K562 (cell line): Measurements from ENCODE around the gene TBXAS1. TPM values are rescaled to one million over a fixed set of nuclear protein-coding genes. Genes with fewer than 3 reads are reported as not detected.

ENCODE experiments used
- ATAC-seq: fragments of 200-7000 bp; cut with Tn5 transposase; 3 replicates; pipeline ENCODE4 v1.9.1; 2020; ENCODE audit warnings: moderate library complexity
- BruUV-seq: library from RNA; stranded (reverse); fragments of 400-500 nt; replicated peaks from 2 replicates; lab custom pipeline; 2021; lab: Mats Ljungman, UMichigan
- CTCF ChIA-PET: fragments of 300-600 bp; formaldehyde crosslinking; extraction: SDS; loops from one replicate; lab custom pipeline; 2021; ENCODE audit warnings: low intra/inter-chr PET ratio; lab: Yijun Ruan, JAX
- POLR2A ChIA-PET: fragments of 300-600, 350-650 bp; sonication (Branson Sonifier 250); formaldehyde crosslinking; extraction: SDS; loops from one replicate; lab custom pipeline; 2021; ENCODE audit warnings: antibody characterized with exemption, inconsistent platforms; lab: Yijun Ruan, JAX
- DNase-seq, 4 experiments: peaks; one replicate each; pipeline versions ENCODE4 v3.0.0 to v3.0.0-alpha.2; 2011 to 2018; ENCODE audit warnings: low spot score in 3 of 4, mixed read lengths in 3 of 4; ENCODE audit errors: extremely low read depth in 1 of 4
- FAIRE-seq: peaks from 2 replicates; lab custom pipeline; 2011; peaks lifted over from hg19 to GRCh38; lab: Jason Lieb, UNC
- H2AFZ ChIP-seq: 2 replicates; pipeline ENCODE4 v1.6.0; 2011; ENCODE audit warnings: low read depth, low read length, control low read depth, inconsistent platforms
- H3K27ac ChIP-seq: fragments of 200-600 bp; 3 replicates; pipeline ENCODE4 v1.8.0; 2011; ENCODE audit warnings: low read depth, mild to moderate bottlenecking, control low read depth, inconsistent platforms, low read length, moderate library complexity, mixed read lengths; ENCODE audit errors: extremely low read depth
- H3K27me3 ChIP-seq, 2 experiments: fragments of 300-600 bp in 1 of 2; 2 replicates in 1 of 2; 3 replicates in 1 of 2; pipeline versions ENCODE4 v1.6.0 to v1.8.0; 2011; ENCODE audit warnings: inconsistent platforms in 2 of 2, low read length in 2 of 2, mild to moderate bottlenecking in 1 of 2, mixed read lengths in 1 of 2, moderate library complexity in 1 of 2; ENCODE audit not compliant: control insufficient read depth in 2 of 2, insufficient read depth in 2 of 2
- H3K36me3 ChIP-seq: fragments of 300-600 bp; 3 replicates; pipeline ENCODE4 v1.8.0; 2011; ENCODE audit warnings: mild to moderate bottlenecking, low read length, inconsistent platforms; ENCODE audit not compliant: control insufficient read depth, insufficient read depth
- H3K4me1 ChIP-seq, 2 experiments: fragments of 200-600 bp in 1 of 2; replicated peaks in 1 of 2; 2 replicates in 1 of 2; 3 replicates in 1 of 2; pipeline versions ENCODE4 v1.5.1 to v1.8.0; 2011; ENCODE audit warnings: inconsistent platforms in 2 of 2, low read length in 2 of 2, mild to moderate bottlenecking in 1 of 2, mixed read lengths in 1 of 2, moderate library complexity in 1 of 2; ENCODE audit not compliant: control insufficient read depth in 2 of 2, insufficient read depth in 2 of 2
- H3K4me2 ChIP-seq: 2 replicates; pipeline ENCODE4 v1.6.1; 2011; ENCODE audit warnings: low read length, control low read depth, inconsistent platforms, mixed read lengths; ENCODE audit not compliant: insufficient read depth
- H3K4me3 ChIP-seq: fragments of 200-600 bp; sonication (generic), shearing (Covaris generic); 2 replicates; pipeline ENCODE4 v1.5.1; 2016; ENCODE audit warnings: control low read depth, inconsistent platforms
- H3K79me2 ChIP-seq: fragments of 200-600 bp; 3 replicates; pipeline ENCODE4 v1.8.0; 2011; ENCODE audit warnings: low read length, inconsistent platforms; ENCODE audit not compliant: control insufficient read depth, insufficient read depth
- H3K9ac ChIP-seq, 2 experiments: 2 replicates each; pipeline versions ENCODE4 v1.6.0 to v1.6.1; 2011; ENCODE audit warnings: low read depth in 2 of 2, low read length in 2 of 2, control low read depth in 1 of 2, inconsistent platforms in 1 of 2, mild to moderate bottlenecking in 1 of 2, mixed read lengths in 1 of 2; ENCODE audit not compliant: insufficient read depth in 1 of 2
- H3K9me1 ChIP-seq: one replicate; pipeline ENCODE4 v1.6.0; 2011; ENCODE audit warnings: inconsistent platforms, mild to moderate bottlenecking, low read length, moderate library complexity; ENCODE audit not compliant: control insufficient read depth, insufficient read depth
- H3K9me3 ChIP-seq: replicated peaks from 2 replicates; pipeline ENCODE4 v1.5.1; 2011; ENCODE audit warnings: low read depth, low read length, inconsistent platforms; ENCODE audit not compliant: control insufficient read depth, insufficient read depth
- H4K20me1 ChIP-seq: replicated peaks from 2 replicates; pipeline ENCODE4 v1.6.1; 2011; ENCODE audit warnings: low read length, inconsistent platforms, mixed read lengths; ENCODE audit not compliant: control insufficient read depth, insufficient read depth
- ATF4 ChIP-seq: fragments of 450-650 bp; formaldehyde crosslinking; IDR thresholded peaks from 2 replicates; pipeline ENCODE4 v1.4.0; 2022; ENCODE audit warnings: mild to moderate bottlenecking, moderate library complexity
- FOXO4 ChIP-seq: fragments of 450-650 bp; formaldehyde crosslinking; IDR thresholded peaks from 2 replicates; pipeline ENCODE4 v1.4.0; 2020; ENCODE audit warnings: mild to moderate bottlenecking, moderate library complexity
- JUN ChIP-seq, 2 experiments: sonication (generic) in 1 of 2; formaldehyde crosslinking in 1 of 2; IDR thresholded peaks; 2 replicates each; pipeline versions ENCODE4 v1.6.1 to v1.8.0; 2012 to 2022; ENCODE audit warnings: borderline replicate concordance in 2 of 2, mild to moderate bottlenecking in 2 of 2, improper control_type of control experiment in 1 of 2, low read depth in 1 of 2, low read length in 1 of 2, missing genetic modification reagents in 1 of 2
- RREB1 ChIP-seq: fragments of 250-450 bp; sonication (Bioruptor Pico); IDR thresholded peaks from 2 replicates; pipeline ENCODE4 v1.4.0; 2020
- WGBS: fragments of 100-300 bp; shearing (Covaris generic); methylation state at CpG from one replicate; pipeline ENCODE4 v1.1.6; 2016; ENCODE audit warnings: low coverage, mixed read lengths; ENCODE audit not compliant: insufficient coverage; ENCODE audit errors: missing lambda C conversion rate; 5-methylcytosine and 5-hydroxymethylcytosine counted together
- in situ Hi-C: fragments of 300-500 bp; cut with MboI; formaldehyde crosslinking; loops from 4 replicates; pipeline ENCODE4 v1.15.0; 2018; ENCODE audit warnings: inconsistent platforms, mixed read lengths
- intact Hi-C: fragments of 100-400 bp; cut with micrococcal nuclease; formaldehyde crosslinking; loops from 2 replicates; pipeline ENCODE4 v1.14.2; 2022
- polyA plus RNA-seq, 8 experiments: library from polyadenylated mRNA; depleted of rRNA in 4 of 8; stranded (reverse) in 5 of 8; unstranded in 3 of 8; fragments of >200 nt; fragmentation: Nextera tagmentation in 2 of 8; fragmentation: Illumina TruSeq in 1 of 8; extraction: Ambion mirVana in 2 of 8; extraction: Trizol in 1 of 8; gene quantifications; 2 replicates each; pipeline versions ENCODE4 v1.2.1 to v1.2.3, GENCODE V29; 2011 to 2014; ENCODE audit warnings: inconsistent platforms in 1 of 8, missing spikeins in 1 of 8
- total RNA-seq, 7 experiments: library from RNA; depleted of rRNA in 6 of 7; stranded (reverse); fragments of >200 nt in 6 of 7; fragmentation: Illumina TruSeq in 2 of 7; extraction: Trizol in 2 of 7; gene quantifications; 2 replicates each; pipeline versions ENCODE4 v1.2.1 to v1.2.3, GENCODE V29; 2011 to 2021; ENCODE audit warnings: low replicate concordance in 1 of 7

The TBXAS1 gene
- total and polyA plus RNA-seq, 9 of the 15 experiments (the other 6 are each of a cell fraction or from before 2014, with no cell fraction given): 1.1 to 8.3 (median 1.9) TPM

DNA sequence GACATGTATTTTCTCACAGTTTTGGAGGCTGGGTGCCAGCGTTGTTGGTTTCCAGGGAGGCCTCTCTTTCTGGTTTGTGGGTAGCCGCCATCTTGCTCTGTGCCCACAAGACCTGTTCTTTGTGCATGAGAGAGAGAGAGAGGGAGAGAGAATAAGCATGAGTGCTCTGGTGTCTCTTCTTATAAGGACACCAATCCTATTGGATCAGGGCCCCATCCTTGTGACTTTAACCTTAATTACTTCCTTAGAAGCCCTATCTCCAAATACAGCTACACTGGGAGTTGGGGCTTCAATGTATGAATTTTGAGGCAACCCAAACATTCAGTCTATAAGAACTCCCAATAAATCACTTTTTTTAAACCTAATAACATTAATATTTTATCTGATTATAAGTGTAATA lies 119.1 kb downstream of the TBXAS1 start:
- in situ Hi-C loops (no loop called here), intact Hi-C loops (no loop called here)
- BruUV-seq: no TSS peak
- DNase-seq (no peak), FAIRE-seq (no peak), ATAC-seq (no peak)
- no peaks in the 10 kb centered on the region for H3K79me2 ChIP-seq
- 0 out of 2 replicates have a peak, but pooled peaks cover 3% of the 10 kb centered on the region for H3K9me3 ChIP-seq
- H3K27ac ChIP-seq: no peak overlapping the region
- no peak overlapping the region for H3K9ac ChIP-seq
- TF ChIP-seq FOXO4 (CRISPR knock-in tag): no peak
- TF ChIP-seq ATF4 (CRISPR knock-in tag): no peak
- no peak for TF ChIP-seq RREB1 (CRISPR knock-in tag)
- TF ChIP-seq JUN (IDR thresholded peaks at IDR 0.05; ENCODE audit: borderline replicate concordance, low read depth, low read length): no peak
- no peak for TF ChIP-seq JUN (CRISPR knock-in tag; IDR thresholded peaks at IDR 0.05; ENCODE audit: borderline replicate concordance)
- H3K4me3 ChIP-seq: no peak overlapping the region
- WGBS: 58% methylated on average over 2 of the region's 2 CpGs
- H4K20me1 ChIP-seq: no peaks in the 10 kb centered on the region
- no peak overlapping the region for H3K4me2 ChIP-seq
- H3K4me1 ChIP-seq: no peaks in the 10 kb centered on the region
- H2AFZ ChIP-seq: no peak overlapping the region
- ChIA-PET POLR2A (interaction anchor here (1.4 kb wide), 1 partner anchor 11 kb away, joined by 5 read pairs; no protein-coding TSS in a partner anchor), CTCF (no interaction called here)
- no peaks in the 10 kb centered on the region for H3K9me1 ChIP-seq
- no peaks in the 10 kb centered on the region for H3K27me3 ChIP-seq
- H3K36me3 ChIP-seq: peaks cover 21% of the 10 kb centered on the region
